ENCODE data around the gene NKD2.

DNA sequence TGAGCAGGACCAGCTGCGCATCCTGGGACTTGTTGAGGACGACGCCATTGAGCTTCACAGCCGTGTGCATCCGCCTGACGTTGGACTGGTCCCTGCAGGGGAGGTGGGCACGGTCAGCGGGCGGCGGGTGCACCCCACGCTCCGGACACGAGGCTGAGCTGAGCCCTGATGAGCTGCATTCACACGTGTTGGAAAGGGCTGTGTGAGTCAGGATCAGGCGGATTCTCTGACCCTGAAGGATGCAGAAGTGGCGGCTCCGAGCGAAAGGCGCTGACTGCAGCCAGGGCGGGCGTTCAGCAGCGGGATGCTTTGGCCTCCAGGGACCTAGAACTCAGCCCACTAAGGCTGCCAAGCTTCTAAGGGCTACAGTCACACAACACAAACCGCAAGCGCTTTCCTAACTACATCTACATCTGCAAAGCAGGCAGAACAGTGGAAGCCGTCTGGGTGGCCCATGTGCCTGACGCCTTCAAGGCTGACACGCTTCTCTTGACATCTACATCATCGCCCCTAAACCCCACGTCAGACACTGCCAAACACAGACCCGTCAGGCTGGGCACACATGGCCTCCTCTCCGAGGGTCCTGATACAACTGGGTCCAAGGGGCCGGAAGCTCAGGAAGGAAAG lies 44.9 kb downstream of the NKD2 start:
- TF ChIP-seq EZH2 (IDR thresholded peaks at IDR 0.05; ENCODE audit: insufficient read depth, poor library complexity, severe bottlenecking) = no peak
- no peak for TF ChIP-seq EZH2phosphoT487 (IDR thresholded peaks at IDR 0.05; ENCODE audit: insufficient read depth, low read depth)
